Erythroblast (primary cell): ENCODE results near the gene SMDT1.
"Not testable (repeated sequence)": the region's sequence is repeated elsewhere in the genome, so short reads cannot be mapped to it uniquely, and the experiment has no call there.

Experiments used
- GATA1 ChIP-seq: IDR thresholded peaks from 2 replicates; pipeline ENCODE4 v1.6.1; 2011; ENCODE audit warnings: low read depth, mild to moderate bottlenecking, control low read depth, low read length, moderate library complexity
- POLR2A ChIP-seq: IDR thresholded peaks from 2 replicates; pipeline ENCODE4 v1.6.1; 2011; ENCODE audit warnings: mild to moderate bottlenecking, low read length

DNA sequence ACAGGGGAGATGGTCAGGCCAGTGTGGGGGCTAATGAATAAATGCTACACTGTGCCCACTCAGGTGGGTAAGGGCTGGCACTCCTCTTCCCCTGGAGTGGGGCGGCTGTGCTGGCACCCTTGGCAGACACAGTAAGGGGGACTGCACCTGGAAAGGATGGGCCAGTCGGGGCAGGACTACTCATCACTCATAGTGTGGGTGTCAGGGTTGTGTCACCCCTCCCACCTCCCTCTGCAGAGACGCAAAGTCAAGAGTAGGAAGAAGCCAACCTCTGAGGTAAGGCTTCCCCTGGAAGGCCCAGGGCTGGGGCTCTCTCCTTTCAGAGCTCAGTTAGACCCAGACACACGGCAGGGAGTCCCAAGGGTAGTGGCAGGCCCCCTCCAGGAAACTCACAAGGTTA lies 44.0 kb downstream of the SMDT1 start:
- TF ChIP-seq POLR2A, GATA1: not testable (repeated sequence)
